Measurements from ENCODE around the gene RFX6. TPM values are rescaled to one million over a fixed set of nuclear protein-coding genes. Genes with fewer than 3 reads are reported as not detected.
A peak's percentile ranks its signal among the peaks of the same experiment; 100 is the strongest.

Gene RFX6
- total RNA-seq, 1 donor from 2014 or later: 28.7 TPM

GRCh38 chr6:116924245-116924644, 47.2 kb downstream of the RFX6 start:
- no peaks in the 10 kb centered on the region for H3K27me3 Mint-ChIP-seq
- H3K4me1 Mint-ChIP-seq (ENCODE audit: low read depth): peaks cover 32% of the 10 kb centered on the region
- H3K27ac Mint-ChIP-seq: peak overlapping the region; percentile 57
- no peak for TF ChIP-seq CTCF (IDR thresholded peaks at IDR 0.05; ENCODE audit: unreplicated experiment)
- peak overlapping the region; percentile 22 for H3K4me3 Mint-ChIP-seq (ENCODE audit: low read depth)
- DNase-seq (ENCODE audit: low spot score, unreplicated experiment): no peak
- no peaks in the 10 kb centered on the region for H3K9me3 Mint-ChIP-seq (ENCODE audit: low read depth)
- peaks cover 25% of the 10 kb centered on the region for H3K36me3 Mint-ChIP-seq (ENCODE audit: insufficient read depth)

GRCh38 chr6:116925088-116925794, 48.2 kb downstream of the RFX6 start:
- Mint-ChIP-seq H3K27ac (peak overlapping the region; percentile 57), H3K9me3 (ENCODE audit: low read depth) (no peaks in the 10 kb centered on the region), H3K27me3 (no peaks in the 10 kb centered on the region), H3K4me3 (ENCODE audit: low read depth) (peak overlapping the region; percentile 29), H3K4me1 (ENCODE audit: low read depth) (peaks cover 39% of the 10 kb centered on the region), H3K36me3 (ENCODE audit: insufficient read depth) (peaks cover 26% of the 10 kb centered on the region)
- DNase-seq (ENCODE audit: low spot score, unreplicated experiment): no peak
- no peak for TF ChIP-seq CTCF (IDR thresholded peaks at IDR 0.05; ENCODE audit: unreplicated experiment)

- no peak overlapping the region for H3K27ac Mint-ChIP-seq
- no peak for DNase-seq (ENCODE audit: low spot score, unreplicated experiment)
- no peak for TF ChIP-seq CTCF (IDR thresholded peaks at IDR 0.05; ENCODE audit: unreplicated experiment)
- H3K4me1 Mint-ChIP-seq (ENCODE audit: low read depth): peaks cover 52% of the 10 kb centered on the region
- no peak overlapping the region for H3K4me3 Mint-ChIP-seq (ENCODE audit: low read depth)
- H3K9me3 Mint-ChIP-seq (ENCODE audit: low read depth): no peaks in the 10 kb centered on the region
- H3K27me3 Mint-ChIP-seq: no peaks in the 10 kb centered on the region
- H3K36me3 Mint-ChIP-seq (ENCODE audit: insufficient read depth): peaks cover 27% of the 10 kb centered on the region
Observed at GRCh38 chr6:116928677-116929076, 51.6 kb downstream of the RFX6 start.

- H3K27me3 Mint-ChIP-seq: no peaks in the 10 kb centered on the region
- DNase-seq (ENCODE audit: low spot score, unreplicated experiment): no peak
- H3K9me3 Mint-ChIP-seq (ENCODE audit: low read depth): no peaks in the 10 kb centered on the region
- H3K4me3 Mint-ChIP-seq (ENCODE audit: low read depth): no peak overlapping the region
- H3K27ac Mint-ChIP-seq: no peak overlapping the region
- TF ChIP-seq CTCF (IDR thresholded peaks at IDR 0.05; ENCODE audit: unreplicated experiment): no peak
- peaks cover 54% of the 10 kb centered on the region for H3K4me1 Mint-ChIP-seq (ENCODE audit: low read depth)
- H3K36me3 Mint-ChIP-seq (ENCODE audit: insufficient read depth): peaks cover 26% of the 10 kb centered on the region
Observed at GRCh38 chr6:116929825-116930224, 52.8 kb downstream of the RFX6 start.

- Mint-ChIP-seq H3K27me3 (no peaks in the 10 kb centered on the region), H3K4me3 (ENCODE audit: low read depth) (no peak overlapping the region), H3K9me3 (ENCODE audit: low read depth) (no peaks in the 10 kb centered on the region), H3K4me1 (ENCODE audit: low read depth) (peaks cover 58% of the 10 kb centered on the region), H3K27ac (no peak overlapping the region), H3K36me3 (ENCODE audit: insufficient read depth) (peaks cover 21% of the 10 kb centered on the region)
- no peak for TF ChIP-seq CTCF (IDR thresholded peaks at IDR 0.05; ENCODE audit: unreplicated experiment)
- no peak for DNase-seq (ENCODE audit: low spot score, unreplicated experiment)
Observed at GRCh38 chr6:116931456-116931855, 54.4 kb downstream of the RFX6 start.

All from progenitor cell of endocrine pancreas (in vitro differentiated cells).